BJ (cell line): Measurements from ENCODE around the gene E2F3. TPM values are rescaled to one million over a fixed set of nuclear protein-coding genes. Genes with fewer than 3 reads are reported as not detected.

ENCODE experiments used
- CTCF ChIA-PET: fragments of 350-600 bp; formaldehyde crosslinking; extraction: SDS; loops from one replicate; lab custom pipeline; 2021; ENCODE audit warnings: antibody characterized with exemption, inconsistent platforms; lab: Yijun Ruan, JAX
- POLR2A ChIA-PET: fragments of 300-600 bp; sonication (Branson Sonifier 250); formaldehyde crosslinking; extraction: SDS; loops from one replicate; lab custom pipeline; 2021; ENCODE audit warnings: antibody characterized with exemption; lab: Charles Lee
- DNase-seq: peaks from one replicate; pipeline ENCODE4 v3.0.0-alpha.2; 2011; ENCODE audit warnings: low read depth
- H3K27me3 ChIP-seq: 2 replicates; pipeline ENCODE4 v1.6.0; 2011; ENCODE audit warnings: low read length; ENCODE audit not compliant: control insufficient read depth, insufficient read depth
- H3K36me3 ChIP-seq: 2 replicates; pipeline ENCODE4 v1.5.1; 2011; ENCODE audit warnings: low read length; ENCODE audit not compliant: control insufficient read depth, insufficient read depth
- H3K4me3 ChIP-seq: 2 replicates; pipeline ENCODE4 v1.5.1; 2011; ENCODE audit warnings: low read depth, mild to moderate bottlenecking, control low read depth, low read length
- polyA plus RNA-seq: library from polyadenylated mRNA; depleted of rRNA; stranded (reverse); fragments of >200 nt; gene quantifications from 2 replicates; pipeline ENCODE4 v1.2.3, GENCODE V29; 2011
- TF ChIP-seq, protein P1 (sequence below): IDR thresholded peaks from 2 replicates; pipeline ENCODE4 v1.5.1; 2011; ENCODE audit warnings: low read depth, mild to moderate bottlenecking, control low read depth, inconsistent platforms, low read length, moderate library complexity; ENCODE audit not compliant: insufficient read depth

E2F3 gene
- polyA plus RNA-seq, 1 experiment: 7.0 TPM

DNA sequence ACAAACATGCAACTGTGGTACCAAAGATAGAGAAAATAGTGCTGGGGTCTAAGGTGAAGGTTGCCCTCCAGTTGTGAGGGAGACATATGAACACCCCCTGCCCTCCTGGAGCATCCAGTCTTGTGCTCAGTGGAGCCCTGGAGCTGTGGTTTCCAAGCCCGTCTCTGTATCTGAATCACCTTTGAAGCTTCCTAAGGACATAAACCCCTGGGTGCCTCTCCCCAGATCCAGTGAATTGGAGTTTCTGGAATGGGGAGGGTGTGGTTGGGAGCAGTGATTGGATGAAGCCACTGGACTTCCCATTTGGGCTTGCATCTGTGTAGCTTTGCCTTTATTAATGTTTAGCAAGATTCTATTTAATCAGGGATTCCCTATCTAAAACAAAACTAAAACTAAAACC lies 22.4 kb upstream of the E2F3 start:
- TF ChIP-seq, protein P1, sequence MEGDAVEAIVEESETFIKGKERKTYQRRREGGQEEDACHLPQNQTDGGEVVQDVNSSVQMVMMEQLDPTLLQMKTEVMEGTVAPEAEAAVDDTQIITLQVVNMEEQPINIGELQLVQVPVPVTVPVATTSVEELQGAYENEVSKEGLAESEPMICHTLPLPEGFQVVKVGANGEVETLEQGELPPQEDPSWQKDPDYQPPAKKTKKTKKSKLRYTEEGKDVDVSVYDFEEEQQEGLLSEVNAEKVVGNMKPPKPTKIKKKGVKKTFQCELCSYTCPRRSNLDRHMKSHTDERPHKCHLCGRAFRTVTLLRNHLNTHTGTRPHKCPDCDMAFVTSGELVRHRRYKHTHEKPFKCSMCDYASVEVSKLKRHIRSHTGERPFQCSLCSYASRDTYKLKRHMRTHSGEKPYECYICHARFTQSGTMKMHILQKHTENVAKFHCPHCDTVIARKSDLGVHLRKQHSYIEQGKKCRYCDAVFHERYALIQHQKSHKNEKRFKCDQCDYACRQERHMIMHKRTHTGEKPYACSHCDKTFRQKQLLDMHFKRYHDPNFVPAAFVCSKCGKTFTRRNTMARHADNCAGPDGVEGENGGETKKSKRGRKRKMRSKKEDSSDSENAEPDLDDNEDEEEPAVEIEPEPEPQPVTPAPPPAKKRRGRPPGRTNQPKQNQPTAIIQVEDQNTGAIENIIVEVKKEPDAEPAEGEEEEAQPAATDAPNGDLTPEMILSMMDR: no peak
- H3K27me3 ChIP-seq: peaks cover 8% of the 10 kb centered on the region
- CTCF ChIA-PET: interaction anchor here (0.6 to 1.9 kb wide), 6 partner anchors 20 to 353 kb away, joined by 3 to 9 read pairs (median 4); no protein-coding TSS in a partner anchor
- POLR2A ChIA-PET: interaction anchor here (0.6 kb wide), 2 partner anchors 58 to 167 kb away, joined by 4 to 7 read pairs; no protein-coding TSS in a partner anchor
- H3K4me3 ChIP-seq: no peak overlapping the region
- DNase-seq: no peak
- no peaks in the 10 kb centered on the region for H3K36me3 ChIP-seq

DNA sequence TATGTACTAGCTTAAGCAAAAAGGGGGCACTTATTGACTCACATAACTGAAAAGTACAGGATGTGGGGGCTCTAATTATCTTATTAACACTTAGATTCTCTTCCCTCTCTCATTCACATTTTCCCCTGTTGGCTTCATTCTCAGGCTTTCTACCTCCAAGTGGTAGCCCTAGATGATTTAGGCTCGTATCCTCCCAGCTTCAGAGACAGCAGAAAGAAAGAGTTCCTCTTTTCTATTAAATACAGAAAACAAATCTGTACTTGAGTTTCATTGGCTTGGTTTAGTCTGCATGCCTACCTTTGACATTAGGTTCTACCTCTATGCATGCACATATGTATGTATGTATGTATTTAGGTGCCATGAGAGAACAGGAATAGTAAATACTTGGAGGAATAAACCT lies 15.5 kb upstream of the E2F3 start:
- H3K27me3 ChIP-seq: peaks cover 5% of the 10 kb centered on the region
- no peak for DNase-seq
- POLR2A ChIA-PET: no interaction called here
- no peak overlapping the region for H3K4me3 ChIP-seq
- H3K36me3 ChIP-seq: no peaks in the 10 kb centered on the region
- CTCF ChIA-PET: interaction anchor here (0.6 kb wide), 1 partner anchor 20 kb away, joined by 3 read pairs; no protein-coding TSS in a partner anchor
- TF ChIP-seq, protein P1: no peak

DNA sequence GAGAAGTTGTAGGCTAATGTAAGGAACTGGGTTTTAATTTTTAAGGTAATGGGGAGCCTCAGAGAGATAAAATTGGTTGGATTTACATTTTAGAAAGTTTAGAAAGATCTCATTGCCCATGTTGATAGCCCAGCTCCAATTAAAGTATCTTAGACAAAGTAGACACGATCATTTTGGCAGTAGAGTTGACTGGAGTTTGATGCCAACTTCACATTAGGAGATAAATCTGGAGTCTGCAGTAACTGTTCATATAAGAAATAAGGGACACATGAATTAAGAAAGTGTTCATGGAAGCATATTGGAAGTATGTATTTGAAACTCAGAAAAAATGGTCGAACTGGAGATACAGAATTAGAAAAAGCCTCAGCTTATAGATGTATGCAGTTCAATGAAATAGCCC lies 12.6 kb upstream of the E2F3 start:
- ChIA-PET POLR2A (no interaction called here), CTCF (no interaction called here)
- Histone ChIP-seq H3K4me3 (no peak overlapping the region), H3K27me3 (peaks cover 3% of the 10 kb centered on the region; the same call in 1 of the 2 replicates), H3K36me3 (no peaks in the 10 kb centered on the region)
- DNase-seq: no peak
- TF ChIP-seq, protein P1: no peak

DNA sequence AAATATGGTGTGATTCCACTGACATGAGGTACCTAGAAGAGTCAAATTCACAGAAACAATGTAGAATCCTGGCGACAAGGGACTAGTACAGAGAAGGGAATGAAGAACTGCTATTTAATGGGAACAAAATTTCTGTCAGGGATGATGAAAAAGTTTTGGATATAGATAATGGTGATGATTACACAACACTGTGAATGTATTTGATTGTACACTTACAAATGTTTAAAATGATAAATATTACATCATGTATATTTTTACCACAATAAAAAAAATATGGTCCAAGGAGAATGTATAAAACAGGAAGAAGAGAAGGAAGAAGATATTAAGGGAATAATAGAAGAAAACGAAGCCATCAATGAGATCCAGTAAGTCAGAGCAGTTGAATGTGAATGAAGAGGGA lies 8.4 kb upstream of the E2F3 start:
- no peak overlapping the region for H3K4me3 ChIP-seq
- H3K36me3 ChIP-seq: no peaks in the 10 kb centered on the region
- TF ChIP-seq, protein P1: no peak
- peaks cover 2% of the 10 kb centered on the region; the same call in 1 of the 2 replicates for H3K27me3 ChIP-seq
- POLR2A ChIA-PET: no interaction called here
- DNase-seq: no peak
- CTCF ChIA-PET: no interaction called here

DNA sequence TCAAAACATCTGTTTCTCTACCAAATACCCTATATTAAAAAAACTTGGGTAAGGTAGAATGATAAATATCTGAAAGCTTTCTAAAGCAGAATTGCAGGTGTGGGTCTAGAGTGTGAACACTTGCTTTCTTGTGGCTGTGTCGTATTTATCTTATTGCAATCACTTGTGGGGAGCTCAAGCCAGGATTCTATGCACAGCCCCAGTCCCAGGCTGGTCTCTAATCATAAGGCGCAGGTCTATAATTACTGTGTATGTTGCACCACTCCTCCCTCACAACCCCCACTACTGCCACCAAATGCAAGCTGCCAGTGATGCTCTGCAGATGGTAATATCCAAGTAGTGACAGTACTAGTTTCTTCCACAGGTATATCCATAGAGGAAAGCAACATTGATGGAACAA lies 2.2 kb upstream of the E2F3 start:
- no peaks in the 10 kb centered on the region for H3K27me3 ChIP-seq
- TF ChIP-seq, protein P1: no peak
- H3K36me3 ChIP-seq: no peaks in the 10 kb centered on the region
- DNase-seq: no peak
- no peak overlapping the region for H3K4me3 ChIP-seq
- POLR2A ChIA-PET: no interaction called here
- CTCF ChIA-PET: interaction anchor here (1.1 to 2.3 kb wide), 3 partner anchors 19 to 128 kb away, joined by 4 to 9 read pairs (median 5); no protein-coding TSS in a partner anchor
